Hepatocyte (in vitro differentiated cells): Measurements from ENCODE around the gene PLEKHD1. TPM values are rescaled to one million over a fixed set of nuclear protein-coding genes. Genes with fewer than 3 reads are reported as not detected.
"Not testable (repeated sequence)": the region's sequence is repeated elsewhere in the genome, so short reads cannot be mapped to it uniquely, and the experiment has no call there.

ENCODE experiments used
- DNase-seq: peaks from one replicate; pipeline ENCODE4 v3.0.0-alpha.2; 2016; ENCODE audit warnings: low spot score
- H2AFZ ChIP-seq: fragments of 200-600 bp; sonication (generic); 2 replicates; pipeline ENCODE4 v1.6.0; 2016; ENCODE audit warnings: antibody characterized with exemption, mild to moderate bottlenecking
- H3K27ac ChIP-seq: fragments of 200-600 bp; sonication (generic); 2 replicates; pipeline ENCODE4 v1.5.1; 2016; ENCODE audit warnings: mild to moderate bottlenecking
- H3K27me3 ChIP-seq: fragments of 200-600 bp; sonication (generic); 2 replicates; pipeline ENCODE4 v1.6.1; 2016
- H3K36me3 ChIP-seq: fragments of 200-600 bp; sonication (generic); replicated peaks from 2 replicates; pipeline ENCODE4 v1.5.1; 2016; ENCODE audit warnings: low read depth; ENCODE audit not compliant: insufficient read depth
- H3K4me1 ChIP-seq: fragments of 200-600 bp; sonication (generic); 2 replicates; pipeline ENCODE4 v1.5.1; 2016; ENCODE audit warnings: mild to moderate bottlenecking, moderate library complexity; ENCODE audit not compliant: insufficient read depth
- H3K4me2 ChIP-seq: fragments of 200-600 bp; sonication (generic); 2 replicates; pipeline ENCODE4 v1.6.0; 2016
- H3K4me3 ChIP-seq: fragments of 200-600 bp; sonication (generic); 2 replicates; pipeline ENCODE4 v1.5.1; 2016; ENCODE audit warnings: mild to moderate bottlenecking
- H3K79me2 ChIP-seq: fragments of 200-600 bp; sonication (generic); 2 replicates; pipeline ENCODE4 v1.6.0; 2017; ENCODE audit warnings: mild to moderate bottlenecking
- H3K9me2 ChIP-seq: fragments of 200-600 bp; sonication (generic); replicated peaks from 2 replicates; pipeline ENCODE4 v1.6.0; 2017; ENCODE audit warnings: mild to moderate bottlenecking; ENCODE audit not compliant: insufficient read depth
- H3K9me3 ChIP-seq: fragments of 200-600 bp; sonication (generic); 2 replicates; pipeline ENCODE4 v1.5.1; 2016; ENCODE audit warnings: low read depth, mild to moderate bottlenecking
- H4K20me1 ChIP-seq: fragments of 200-600 bp; sonication (generic); 2 replicates; pipeline ENCODE4 v1.6.0; 2016; ENCODE audit warnings: mild to moderate bottlenecking; ENCODE audit not compliant: insufficient read depth, poor library complexity, severe bottlenecking
- EZH2 ChIP-seq: fragments of 200-600 bp; sonication (generic); IDR thresholded peaks from 2 replicates; pipeline ENCODE4 v1.6.1; 2016; ENCODE audit warnings: antibody characterized with exemption, mild to moderate bottlenecking, borderline replicate concordance
- EZH2phosphoT487 ChIP-seq: fragments of 200-600 bp; sonication (generic); IDR thresholded peaks from one replicate; pipeline ENCODE4 v1.6.1; 2018; ENCODE audit warnings: antibody characterized with exemption, mild to moderate bottlenecking, low read depth, moderate library complexity; ENCODE audit not compliant: unreplicated experiment, severe bottlenecking
- WGBS: methylation state at CpG from one replicate; pipeline ENCODE4 v1.1.6; 2016; ENCODE audit warnings: low lambda C conversion rate; ENCODE audit errors: missing lambda C conversion rate; 5-methylcytosine and 5-hydroxymethylcytosine counted together
- polyA plus RNA-seq: library from polyadenylated mRNA; unstranded; fragments of >200 nt; fragmentation: Nextera tagmentation; extraction: Ambion mirVana; gene quantifications from 2 replicates; pipeline ENCODE4 v1.2.1, GENCODE V29; 2016
- total RNA-seq: library from RNA; depleted of rRNA; stranded (reverse); fragments of >200 nt; gene quantifications from 2 replicates; pipeline ENCODE4 v1.2.3, GENCODE V29; 2014
- TF ChIP-seq, protein P1 (sequence below): fragments of 200-600 bp; sonication (generic); IDR thresholded peaks from 2 replicates; pipeline ENCODE4 v1.5.1; 2016; ENCODE audit warnings: antibody characterized with exemption, mild to moderate bottlenecking; ENCODE audit not compliant: poor library complexity

The PLEKHD1 gene
- total and polyA plus RNA-seq, 2 experiments from 2014 or later: not detected

DNA sequence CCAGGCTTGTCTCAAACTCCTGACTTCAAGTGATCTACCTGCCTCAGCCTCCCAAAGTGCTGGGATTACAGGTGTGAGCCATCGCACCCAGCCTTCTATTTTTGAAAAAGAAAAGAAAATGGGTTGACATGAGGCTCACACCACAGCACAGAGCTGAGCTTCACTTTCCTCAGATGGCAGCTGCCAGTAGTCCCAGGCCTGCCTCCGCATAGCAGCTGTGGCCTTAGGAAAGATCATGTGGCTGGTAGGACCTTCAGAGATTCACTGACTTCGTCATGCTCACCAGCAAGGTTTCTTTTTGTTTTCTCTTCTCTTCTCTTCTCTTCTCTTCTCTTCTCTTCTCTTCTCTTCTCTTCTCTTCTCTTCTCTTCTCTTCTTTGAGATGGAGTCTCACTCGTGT lies 13.8 kb downstream of the PLEKHD1 start:
- H3K27me3 ChIP-seq, H3K79me2 ChIP-seq, H3K4me1 ChIP-seq, H3K9me2 ChIP-seq, H3K4me3 ChIP-seq, DNase-seq, H2AFZ ChIP-seq, H3K36me3 ChIP-seq, H3K27ac ChIP-seq, H3K4me2 ChIP-seq, H4K20me1 ChIP-seq, H3K9me3 ChIP-seq: not testable (repeated sequence)
- WGBS: 98% methylated on average over 4 of the region's 4 CpGs

DNA sequence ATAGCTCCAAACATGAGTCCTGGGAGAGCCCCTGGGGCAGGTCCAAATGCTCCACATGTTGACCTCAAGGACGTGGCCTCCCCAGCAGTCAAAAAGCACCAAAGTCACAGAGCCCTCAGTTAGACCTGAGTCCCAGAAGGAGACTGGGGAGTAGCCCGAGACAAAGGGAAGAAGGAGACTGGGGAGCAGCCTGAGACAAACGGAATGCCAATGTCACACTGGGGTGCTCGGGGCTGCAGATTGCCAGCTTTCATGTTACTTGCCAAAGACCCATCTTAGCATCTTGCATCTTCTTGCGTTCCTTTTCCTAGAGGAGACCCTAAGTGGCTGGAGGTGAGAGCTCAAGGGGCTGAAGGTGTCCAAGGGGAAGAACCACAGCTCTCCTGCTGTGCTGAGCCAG lies 14.9 kb downstream of the PLEKHD1 start:
- Histone ChIP-seq H4K20me1 (no peaks in the 10 kb centered on the region), H3K27me3 (no peaks in the 10 kb centered on the region), H3K9me3 (no peaks in the 10 kb centered on the region), H2AFZ (no peak overlapping the region), H3K4me3 (no peak overlapping the region), H3K27ac (no peak overlapping the region), H3K4me1 (peaks cover 7% of the 10 kb centered on the region), H3K4me2 (no peak overlapping the region), H3K36me3 (no peaks in the 10 kb centered on the region), H3K9me2 (no peaks in the 10 kb centered on the region), H3K79me2 (no peaks in the 10 kb centered on the region)
- WGBS: 89% methylated on average over 5 of the region's 5 CpGs
- no peak for DNase-seq
- TF ChIP-seq EZH2 (no peak), EZH2phosphoT487 (no peak)
- TF ChIP-seq, protein P1, sequence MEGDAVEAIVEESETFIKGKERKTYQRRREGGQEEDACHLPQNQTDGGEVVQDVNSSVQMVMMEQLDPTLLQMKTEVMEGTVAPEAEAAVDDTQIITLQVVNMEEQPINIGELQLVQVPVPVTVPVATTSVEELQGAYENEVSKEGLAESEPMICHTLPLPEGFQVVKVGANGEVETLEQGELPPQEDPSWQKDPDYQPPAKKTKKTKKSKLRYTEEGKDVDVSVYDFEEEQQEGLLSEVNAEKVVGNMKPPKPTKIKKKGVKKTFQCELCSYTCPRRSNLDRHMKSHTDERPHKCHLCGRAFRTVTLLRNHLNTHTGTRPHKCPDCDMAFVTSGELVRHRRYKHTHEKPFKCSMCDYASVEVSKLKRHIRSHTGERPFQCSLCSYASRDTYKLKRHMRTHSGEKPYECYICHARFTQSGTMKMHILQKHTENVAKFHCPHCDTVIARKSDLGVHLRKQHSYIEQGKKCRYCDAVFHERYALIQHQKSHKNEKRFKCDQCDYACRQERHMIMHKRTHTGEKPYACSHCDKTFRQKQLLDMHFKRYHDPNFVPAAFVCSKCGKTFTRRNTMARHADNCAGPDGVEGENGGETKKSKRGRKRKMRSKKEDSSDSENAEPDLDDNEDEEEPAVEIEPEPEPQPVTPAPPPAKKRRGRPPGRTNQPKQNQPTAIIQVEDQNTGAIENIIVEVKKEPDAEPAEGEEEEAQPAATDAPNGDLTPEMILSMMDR: no peak

DNA sequence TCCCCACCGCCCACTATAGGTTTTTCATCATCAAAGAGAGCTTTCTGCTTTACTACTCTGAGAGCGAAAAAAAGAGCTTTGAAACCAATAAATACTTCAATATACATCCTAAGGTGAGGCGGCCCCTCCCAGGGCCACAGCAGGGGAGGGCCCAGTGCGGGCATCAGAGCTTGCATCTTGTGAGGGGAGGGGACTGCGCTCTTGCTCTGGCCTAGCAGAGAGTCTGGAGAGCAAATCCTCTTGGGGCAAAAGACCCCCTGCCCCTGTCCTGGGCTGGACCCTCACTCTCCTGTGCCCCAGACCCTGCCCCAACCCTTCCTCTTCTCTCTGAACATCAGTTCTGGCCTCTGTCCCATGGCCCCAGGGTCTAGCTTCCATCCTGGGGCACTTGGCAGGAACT lies 15.6 kb downstream of the PLEKHD1 start:
- WGBS: 87% methylated on average over 5 of the region's 5 CpGs
- H2AFZ ChIP-seq: no peak overlapping the region
- H3K4me2 ChIP-seq: no peak overlapping the region
- no peaks in the 10 kb centered on the region for H3K79me2 ChIP-seq
- H3K9me2 ChIP-seq: no peaks in the 10 kb centered on the region
- no peak for DNase-seq
- H4K20me1 ChIP-seq: no peaks in the 10 kb centered on the region
- H3K27ac ChIP-seq: no peak overlapping the region
- peaks cover 7% of the 10 kb centered on the region for H3K4me1 ChIP-seq
- H3K36me3 ChIP-seq: no peaks in the 10 kb centered on the region
- H3K4me3 ChIP-seq: no peak overlapping the region
- H3K9me3 ChIP-seq: no peaks in the 10 kb centered on the region
- TF ChIP-seq EZH2 (no peak), EZH2phosphoT487 (no peak)
- TF ChIP-seq, protein P1: no peak
- H3K27me3 ChIP-seq: no peaks in the 10 kb centered on the region

DNA sequence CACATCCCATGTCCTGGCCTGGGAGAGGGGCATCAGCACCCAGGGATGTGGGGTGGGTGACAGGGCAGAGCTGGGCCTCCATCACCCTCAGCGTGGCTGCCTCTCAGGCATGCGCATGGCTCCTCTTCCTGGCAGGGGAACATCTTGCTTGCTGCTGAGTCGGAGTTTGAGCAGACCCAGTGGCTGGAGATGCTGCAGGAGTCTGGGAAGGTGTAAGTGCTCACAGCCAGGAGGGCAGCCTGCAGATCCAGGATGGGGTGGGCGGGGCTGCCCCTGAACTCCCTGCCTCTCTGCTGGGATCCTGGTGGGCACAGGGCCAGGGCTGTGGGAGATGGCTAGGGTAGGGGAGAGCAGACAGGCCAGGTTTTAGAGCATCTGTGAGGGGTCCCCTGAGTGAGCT lies 16.2 kb downstream of the PLEKHD1 start:
- no peak for DNase-seq
- Histone ChIP-seq H3K9me2 (no peaks in the 10 kb centered on the region), H3K36me3 (no peaks in the 10 kb centered on the region), H3K27ac (no peak overlapping the region), H3K9me3 (no peaks in the 10 kb centered on the region), H3K4me2 (no peak overlapping the region), H3K79me2 (no peaks in the 10 kb centered on the region), H4K20me1 (no peaks in the 10 kb centered on the region), H3K4me1 (peaks cover 7% of the 10 kb centered on the region), H3K4me3 (no peak overlapping the region), H2AFZ (no peak overlapping the region), H3K27me3 (no peaks in the 10 kb centered on the region)
- 90% methylated on average over 4 of the region's 4 CpGs for WGBS
- no peak for TF ChIP-seq EZH2
- TF ChIP-seq EZH2phosphoT487: no peak
- TF ChIP-seq, protein P1: no peak
